Fibroblast of peridontal ligament (primary cell): ENCODE results near the gene GALNT10.
A peak's percentile ranks its signal among the peaks of the same experiment; 100 is the strongest.

Experiments used
- DNase-seq: peaks from one replicate; pipeline ENCODE4 v3.0.0-alpha.2; 2010; ENCODE audit errors: extremely low read depth

Gene GALNT10

DNA sequence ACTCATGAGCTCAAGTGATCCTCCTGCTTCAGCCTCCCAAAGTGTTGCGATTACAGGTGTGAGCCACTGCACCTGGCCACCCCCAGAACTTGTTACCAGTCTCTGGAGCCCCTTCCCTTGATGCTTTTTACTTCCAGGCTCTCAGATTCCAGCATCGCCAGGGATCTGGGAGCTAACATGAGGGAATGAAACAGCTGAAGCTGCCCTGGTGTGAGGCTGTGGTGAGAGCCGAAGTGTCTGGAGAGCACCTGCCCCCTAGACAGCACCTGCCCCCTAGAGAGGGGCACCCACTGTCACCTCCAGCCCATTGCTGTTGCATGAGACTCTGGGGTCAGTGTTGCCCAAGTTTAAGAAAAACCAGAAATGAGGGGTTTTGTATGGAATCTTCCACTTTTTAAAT lies 131.0 kb downstream of the GALNT10 start:
- DNase-seq = no peak

DNA sequence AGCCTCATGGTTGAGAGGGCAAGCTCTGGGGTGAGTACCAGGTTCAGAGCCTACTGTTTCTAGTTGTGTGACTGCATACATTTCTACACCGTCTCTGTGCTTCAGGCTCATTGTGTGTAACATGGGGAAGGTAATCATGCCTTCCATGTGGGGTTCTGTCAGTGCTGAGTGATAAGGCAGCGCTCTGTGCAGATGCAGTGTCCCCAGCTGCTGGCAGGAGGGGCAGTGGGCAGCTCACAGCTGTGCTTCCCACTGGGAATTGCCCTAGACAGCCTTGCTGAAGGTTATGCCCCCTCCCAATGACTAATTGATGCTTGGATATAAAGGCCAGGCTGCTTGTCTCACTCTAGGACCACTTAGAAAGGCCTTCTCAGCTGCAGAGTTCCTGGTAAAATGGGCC lies 133.5 kb downstream of the GALNT10 start:
- no peak for DNase-seq

DNA sequence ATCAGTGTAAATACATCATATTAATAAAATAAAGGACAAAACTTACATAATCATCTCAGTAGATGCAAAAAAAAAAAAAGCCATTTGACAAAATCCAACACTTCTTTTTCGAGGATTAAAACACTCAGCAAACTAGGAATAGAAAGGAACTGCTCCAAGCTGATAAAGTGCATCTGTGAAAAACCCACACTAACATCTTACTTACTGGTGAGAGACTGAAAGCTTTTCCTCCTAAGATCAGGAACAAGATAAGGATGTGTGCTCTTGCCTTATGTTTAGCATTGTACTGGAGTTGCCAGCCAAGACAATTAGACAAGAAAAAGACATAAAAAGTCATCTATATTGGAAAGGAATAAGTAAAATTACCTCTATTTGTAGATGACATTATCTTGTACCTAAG lies 135.0 kb downstream of the GALNT10 start:
- no peak for DNase-seq

- no peak for DNase-seq
Observed at GRCh38 chr5:154329062-154329461, 138.5 kb downstream of the GALNT10 start.

DNA sequence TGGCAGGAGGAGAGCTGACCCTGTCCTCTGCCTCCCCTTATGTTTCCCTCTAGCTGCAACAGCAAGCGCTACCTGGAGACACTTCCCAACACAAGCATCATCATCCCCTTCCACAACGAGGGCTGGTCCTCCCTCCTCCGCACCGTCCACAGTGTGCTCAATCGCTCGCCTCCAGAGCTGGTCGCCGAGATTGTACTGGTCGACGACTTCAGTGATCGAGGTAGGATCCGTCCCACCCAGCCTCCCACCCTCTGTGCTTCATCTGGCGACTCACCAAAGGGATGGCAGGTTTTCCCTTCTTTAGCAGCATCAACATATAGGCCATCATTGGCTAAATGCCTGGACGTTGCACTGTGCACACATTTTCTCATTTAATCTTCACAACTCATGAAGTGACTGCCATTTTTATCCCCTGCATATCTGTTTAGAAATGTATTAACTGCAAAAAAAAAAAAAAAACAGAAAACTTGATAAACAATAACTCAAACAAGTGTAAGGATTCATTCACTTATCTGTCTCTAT lies 139.0 kb downstream of the GALNT10 start:
- no peak for DNase-seq

GRCh38 chr5:154330097-154330667 lies 139.6 kb downstream of the GALNT10 start:
- DNase-seq = no peak

- no peak for DNase-seq
Observed at GRCh38 chr5:154331232-154331631, 140.7 kb downstream of the GALNT10 start.

GRCh38 chr5:154331924-154332323 lies 141.4 kb downstream of the GALNT10 start:
- no peak for DNase-seq

- DNase-seq = no peak
Observed at GRCh38 chr5:154332451-154332850, 141.9 kb downstream of the GALNT10 start.

- no peak for DNase-seq
Observed at GRCh38 chr5:154333016-154333415, 142.5 kb downstream of the GALNT10 start.

DNA sequence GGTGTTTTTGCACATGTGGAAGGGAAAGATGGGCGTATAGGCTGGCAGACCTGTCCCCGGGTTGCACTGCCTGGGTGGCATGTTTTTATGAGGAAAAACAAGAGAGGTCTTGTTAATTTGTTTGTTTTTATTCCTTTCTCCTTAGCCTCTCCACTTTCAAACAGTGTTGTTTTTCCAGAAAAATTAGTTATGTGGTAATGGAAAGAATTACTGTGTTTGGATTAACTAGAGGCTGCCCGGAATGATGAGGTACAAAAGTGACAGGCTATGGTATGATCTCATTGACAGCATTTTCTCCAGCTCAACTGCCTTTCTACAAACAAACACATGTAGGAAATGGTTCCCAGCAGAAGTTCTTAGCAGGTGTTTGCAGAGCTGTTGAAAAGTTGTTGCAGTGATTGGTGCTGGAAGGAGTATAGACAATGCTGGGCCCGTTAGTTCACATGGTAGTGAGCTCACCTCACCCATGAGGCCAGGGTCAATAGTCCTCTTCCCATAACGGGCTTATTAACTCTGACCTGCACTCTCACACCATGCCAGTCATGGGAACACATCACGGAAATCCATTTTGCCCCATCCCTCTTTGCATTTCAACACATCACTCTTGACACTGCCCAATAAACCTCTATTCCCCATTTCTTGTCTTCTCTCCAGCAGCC lies 144.0 kb downstream of the GALNT10 start:
- peak; percentile 28 for DNase-seq

DNA sequence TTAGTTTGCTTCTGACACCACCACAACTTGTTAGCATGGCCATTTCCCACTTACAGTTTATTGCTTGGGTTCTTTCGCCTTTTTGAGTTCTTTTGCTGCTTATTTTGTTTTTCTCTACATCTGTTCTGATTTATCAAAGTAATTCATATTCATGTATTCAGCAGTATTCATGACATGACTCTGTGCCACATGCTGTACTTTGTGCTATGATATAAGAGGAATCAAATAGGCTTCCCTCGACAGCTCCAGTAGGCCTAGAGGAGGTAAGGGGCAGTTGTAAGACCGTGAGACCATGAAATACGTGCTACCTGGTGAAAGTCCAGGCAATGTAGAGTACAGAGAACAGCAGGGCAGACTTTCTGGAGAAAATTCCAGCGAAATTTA lies 144.5 kb downstream of the GALNT10 start:
- no peak for DNase-seq

- DNase-seq = no peak
Observed at GRCh38 chr5:154341620-154342019, 151.1 kb downstream of the GALNT10 start.

DNA sequence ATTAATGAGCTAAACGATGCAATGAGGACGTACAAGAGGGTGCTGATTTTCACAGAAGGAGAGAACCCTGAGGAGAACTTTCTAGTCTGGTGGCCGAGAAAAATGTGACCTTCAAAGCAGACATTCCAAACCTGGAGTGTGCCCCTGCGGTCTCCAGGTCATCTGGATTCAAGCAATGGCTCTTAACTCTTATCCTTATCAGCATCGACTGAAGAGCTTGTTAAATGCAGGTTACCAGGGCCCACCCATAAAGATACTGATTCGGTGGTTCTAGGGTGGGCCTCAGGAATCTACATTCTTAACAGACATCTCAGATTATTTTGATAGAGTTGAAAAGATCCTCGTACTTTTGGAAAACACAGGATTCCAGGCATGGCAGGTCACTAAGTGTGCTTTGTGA lies 151.7 kb downstream of the GALNT10 start:
- DNase-seq = no peak

- DNase-seq = no peak
Observed at GRCh38 chr5:154342963-154343362, 152.4 kb downstream of the GALNT10 start.

DNA sequence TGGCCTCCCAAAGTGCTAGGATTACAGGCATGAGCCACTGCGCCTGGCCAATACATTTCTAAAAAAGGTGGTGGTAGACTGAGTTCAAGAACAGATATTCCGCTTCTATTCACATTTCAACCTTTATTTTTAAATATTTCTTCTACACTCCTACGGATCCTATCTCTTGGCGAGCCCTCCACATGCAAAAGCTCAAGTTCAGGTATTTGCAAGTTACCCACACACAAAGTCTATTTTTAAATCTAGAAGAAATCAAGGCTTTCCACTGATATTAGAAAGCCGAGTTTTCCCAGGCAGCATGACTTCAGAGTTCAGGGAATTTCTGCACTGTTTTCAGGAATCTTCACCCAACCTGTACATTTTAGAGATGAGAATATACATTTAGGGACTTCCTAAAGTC lies 153.9 kb downstream of the GALNT10 start:
- no peak for DNase-seq

GRCh38 chr5:154345255-154345952 lies 154.9 kb downstream of the GALNT10 start:
- DNase-seq = no peak

- DNase-seq = no peak
Observed at GRCh38 chr5:154346427-154346826, 155.9 kb downstream of the GALNT10 start.

DNA sequence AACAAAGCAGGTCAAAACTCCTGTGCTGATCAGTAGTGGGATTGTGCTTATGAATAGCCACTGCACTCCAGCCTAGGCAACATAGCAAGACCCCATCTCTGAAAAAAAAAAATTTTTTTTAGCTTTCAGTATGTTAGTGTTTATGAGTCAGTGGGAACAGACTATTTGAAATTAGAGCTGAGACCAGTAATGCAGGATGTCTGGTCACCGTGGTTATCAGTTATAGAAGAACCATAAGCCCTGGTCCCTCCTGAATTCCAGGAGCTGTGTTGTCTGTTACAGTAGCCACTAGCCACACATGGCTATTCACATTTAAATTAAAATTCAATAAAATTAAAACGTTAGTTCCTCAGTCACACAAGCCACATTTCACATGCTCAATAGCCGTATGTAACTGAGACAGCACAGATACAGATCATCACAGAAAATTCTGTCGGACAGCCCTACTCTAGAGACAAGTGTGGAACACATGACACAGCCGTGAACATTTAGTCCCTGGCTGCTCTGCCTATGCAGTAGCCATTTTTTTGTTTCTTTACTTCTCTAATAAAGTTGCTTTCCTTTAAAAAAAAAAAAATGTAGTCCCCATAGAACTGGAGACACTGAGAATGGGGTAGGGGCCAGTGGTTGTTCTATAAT lies 159.2 kb downstream of the GALNT10 start:
- no peak for DNase-seq

DNA sequence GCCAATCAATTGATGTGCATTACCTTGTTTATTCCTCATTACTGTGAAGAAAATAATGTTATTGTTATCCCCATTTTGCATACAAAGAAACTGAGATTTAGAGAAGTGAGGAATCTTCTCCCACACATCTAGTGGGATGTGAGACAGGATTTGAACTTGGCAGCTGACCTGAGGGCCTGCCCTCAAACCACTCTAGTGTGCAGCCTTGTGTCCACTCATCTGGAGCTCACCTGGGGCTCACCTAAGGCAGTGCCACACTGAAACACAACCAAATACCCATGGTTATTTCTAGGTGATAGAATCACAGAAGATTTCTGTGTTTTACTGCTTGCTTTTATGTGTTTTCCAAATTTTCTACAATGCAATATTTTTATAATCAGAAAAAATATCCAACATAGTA lies 160.6 kb downstream of the GALNT10 start:
- DNase-seq = no peak

GRCh38 chr5:154351566-154351965 lies 161.0 kb downstream of the GALNT10 start:
- no peak for DNase-seq

GRCh38 chr5:154352960-154353548 lies 162.5 kb downstream of the GALNT10 start:
- peak; percentile 52 for DNase-seq
